GOT3 (cell line): ENCODE data around the gene RBBP4.
"Not testable (repeated sequence)": the region's sequence is repeated elsewhere in the genome, so short reads cannot be mapped to it uniquely, and the experiment has no call there.

ENCODE experiments used
- DNase-seq: peaks from one replicate; lab custom pipeline; 2025; ENCODE audit warnings: mixed read lengths; lab: John Stamatoyannopoulos, UW

Gene RBBP4

GRCh38 chr1:32639489-32640075 lies 11.4 kb upstream of the RBBP4 start:
- DNase-seq, result no peak

GRCh38 chr1:32642292-32642827 lies 8.6 kb upstream of the RBBP4 start:
- DNase-seq, result not testable (repeated sequence)

GRCh38 chr1:32644426-32644825 lies 6.6 kb upstream of the RBBP4 start:
- no peak for DNase-seq

GRCh38 chr1:32647308-32648134 lies 3.5 kb upstream of the RBBP4 start:
- no peak for DNase-seq

- DNase-seq, result peak; percentile 48
Measured at GRCh38 chr1:32650248-32650751, 708 bp upstream of the RBBP4 start, which contains the start of gene ZBTB8OS. TSS of gene ZBTB8OS (minus strand) at chr1:32650550. CDS start at chr1:32650529, 21 bp downstream.

GRCh38 chr1:32651461-32652073 lies 559 bp downstream of the RBBP4 start:
- no peak for DNase-seq

GRCh38 chr1:32652244-32652962 lies 1.4 kb downstream of the RBBP4 start:
- DNase-seq, result no peak

- DNase-seq, result no peak
Measured at GRCh38 chr1:32659581-32659980, 8.6 kb downstream of the RBBP4 start.

- DNase-seq, result no peak
Measured at GRCh38 chr1:32665915-32666314, 14.9 kb downstream of the RBBP4 start.

- DNase-seq, result no peak
Measured at GRCh38 chr1:32666901-32667566, 16.0 kb downstream of the RBBP4 start.

- DNase-seq, result not testable (repeated sequence)
Measured at GRCh38 chr1:32668716-32669115, 17.7 kb downstream of the RBBP4 start.

GRCh38 chr1:32676945-32677344 lies 25.9 kb downstream of the RBBP4 start:
- no peak for DNase-seq

GRCh38 chr1:32679993-32680392 lies 29.0 kb downstream of the RBBP4 start:
- not testable (repeated sequence) for DNase-seq

- no peak for DNase-seq
Measured at GRCh38 chr1:32680642-32681041, 29.6 kb downstream of the RBBP4 start.

- DNase-seq, result no peak
Measured at GRCh38 chr1:32681509-32681908, 30.5 kb downstream of the RBBP4 start.

GRCh38 chr1:32681999-32682398 lies 31.0 kb downstream of the RBBP4 start:
- no peak for DNase-seq

- DNase-seq, result no peak
Measured at GRCh38 chr1:32683397-32683796, 32.4 kb downstream of the RBBP4 start.

GRCh38 chr1:32684167-32684811 lies 33.3 kb downstream of the RBBP4 start:
- DNase-seq, result no peak

GRCh38 chr1:32685498-32685897 lies 34.5 kb downstream of the RBBP4 start:
- DNase-seq, result no peak

GRCh38 chr1:32686387-32686786 lies 35.4 kb downstream of the RBBP4 start:
- DNase-seq, result no peak
